ENCODE measurements around the gene SLC23A2.
"Not testable (repeated sequence)": the region's sequence is repeated elsewhere in the genome, so short reads cannot be mapped to it uniquely, and the experiment has no call there.

Gene SLC23A2

DNA sequence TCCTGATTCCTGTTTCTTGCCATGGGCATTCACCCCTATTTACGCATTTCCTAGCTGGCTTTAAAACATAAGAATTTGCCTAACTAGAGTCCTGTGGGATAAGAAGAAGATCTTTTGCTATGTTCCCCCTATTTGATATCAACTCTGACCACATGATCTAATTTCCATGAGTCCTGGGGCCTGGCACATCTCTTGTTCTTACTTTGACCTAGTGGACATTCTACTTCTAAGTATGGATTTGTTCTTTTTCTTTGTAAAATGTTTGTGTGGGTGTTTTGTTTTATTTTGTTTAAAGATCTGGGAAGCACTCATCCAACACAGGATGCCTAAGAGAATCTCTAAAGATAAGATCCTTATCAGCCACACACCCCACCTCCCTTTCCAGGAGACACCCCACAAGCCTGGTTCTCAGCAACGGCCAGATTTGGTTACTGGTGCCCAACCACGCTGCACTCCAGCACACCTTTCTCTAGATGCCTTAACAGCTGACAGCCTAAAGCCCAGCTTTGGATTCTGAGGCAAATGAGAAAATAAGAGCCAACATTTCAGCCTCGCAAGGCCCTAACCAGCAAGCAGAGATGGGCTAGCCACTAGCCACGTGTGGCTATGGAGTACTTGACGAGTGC is 74.7 kb downstream of the SLC23A2 start:
- Histone ChIP-seq H3K9ac (ENCODE audit: insufficient read length, low read depth) (no peak overlapping the region), H3K4me1 (ENCODE audit: insufficient read depth, insufficient read length) (no peaks in the 10 kb centered on the region), H3K27me3 (ENCODE audit: insufficient read depth, insufficient read length) (no peaks in the 10 kb centered on the region), H3K9me3 (ENCODE audit: insufficient read depth, low read length) (no peaks in the 10 kb centered on the region), H3K36me3 (ENCODE audit: insufficient read depth, insufficient read length, low read length) (no peaks in the 10 kb centered on the region), H3K4me3 (ENCODE audit: insufficient read length, low read depth) (no peak overlapping the region)
- TF ChIP-seq YY1 (IDR thresholded peaks at IDR 0.05; ENCODE audit: insufficient read depth, insufficient read length) (no peak), ZNF274 (IDR thresholded peaks at IDR 0.05; ENCODE audit: low read depth, low read length) (no peak), SUZ12 (IDR thresholded peaks at IDR 0.05; ENCODE audit: extremely low read depth, insufficient read depth, insufficient read length) (no peak)
- DNase-seq (ENCODE audit: low read depth, low spot score): no peak

DNA sequence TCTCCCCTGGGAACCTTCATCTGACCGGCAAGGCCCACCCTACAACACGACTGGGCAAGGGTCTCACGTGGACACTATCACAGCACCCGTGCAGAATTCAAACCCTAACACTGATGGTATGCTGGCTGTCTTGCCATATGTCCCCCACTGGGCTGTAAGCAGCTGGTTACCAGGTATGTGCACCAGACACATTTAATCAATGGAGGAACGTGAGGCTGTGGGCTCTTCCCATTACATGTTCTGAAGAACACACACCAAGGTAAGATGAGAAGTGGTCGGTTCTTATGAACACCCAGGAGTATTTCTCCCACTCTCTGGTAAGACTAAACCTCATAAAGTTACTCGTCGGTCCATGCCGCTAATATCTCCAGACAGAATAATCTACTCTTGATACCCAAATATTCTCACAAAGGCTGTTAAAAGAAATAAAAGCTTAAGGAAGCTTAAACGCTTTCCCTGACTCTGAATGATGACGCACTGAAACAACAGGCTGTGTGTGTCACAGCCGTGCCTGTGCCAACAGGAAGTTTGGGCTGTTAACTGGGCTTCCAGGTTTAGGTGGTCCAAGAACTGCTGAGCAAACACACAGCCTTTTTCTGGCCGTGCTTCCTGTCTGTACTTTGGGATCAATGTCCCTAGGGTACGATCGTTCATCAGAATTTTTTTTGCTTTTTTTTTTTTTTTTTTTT is 75.3 kb downstream of the SLC23A2 start:
- H3K4me3 ChIP-seq (ENCODE audit: insufficient read length, low read depth): no peak overlapping the region
- H3K27me3 ChIP-seq (ENCODE audit: insufficient read depth, insufficient read length): no peaks in the 10 kb centered on the region
- no peak for DNase-seq (ENCODE audit: low read depth, low spot score)
- no peaks in the 10 kb centered on the region for H3K9me3 ChIP-seq (ENCODE audit: insufficient read depth, low read length)
- H3K4me1 ChIP-seq (ENCODE audit: insufficient read depth, insufficient read length): no peaks in the 10 kb centered on the region
- no peak for TF ChIP-seq YY1 (IDR thresholded peaks at IDR 0.05; ENCODE audit: insufficient read depth, insufficient read length)
- TF ChIP-seq ZNF274 (IDR thresholded peaks at IDR 0.05; ENCODE audit: low read depth, low read length): no peak
- TF ChIP-seq SUZ12 (IDR thresholded peaks at IDR 0.05; ENCODE audit: extremely low read depth, insufficient read depth, insufficient read length): no peak
- no peaks in the 10 kb centered on the region for H3K36me3 ChIP-seq (ENCODE audit: insufficient read depth, insufficient read length, low read length)
- no peak overlapping the region for H3K9ac ChIP-seq (ENCODE audit: insufficient read length, low read depth)

DNA sequence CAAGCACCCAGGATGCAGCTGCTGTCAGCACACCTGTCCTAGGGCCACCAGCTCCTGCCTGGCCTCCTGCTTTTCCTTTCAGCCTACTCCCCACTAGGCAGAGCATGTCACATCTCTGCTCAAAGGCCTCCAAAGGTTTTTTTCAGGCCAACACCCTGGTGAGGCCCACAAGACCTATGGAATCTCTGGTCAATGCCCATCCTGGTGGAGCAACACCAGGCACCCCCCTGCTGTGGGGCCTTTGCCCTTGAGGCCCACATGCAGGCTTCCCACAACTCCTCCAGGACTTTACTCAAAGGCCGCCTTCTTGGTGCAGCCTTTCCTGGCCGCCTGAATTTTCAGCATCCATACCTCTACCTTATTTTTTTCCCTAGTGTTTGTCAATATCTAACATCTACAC is 76.9 kb downstream of the SLC23A2 start:
- no peaks in the 10 kb centered on the region for H3K9me3 ChIP-seq (ENCODE audit: insufficient read depth, low read length)
- H3K4me1 ChIP-seq (ENCODE audit: insufficient read depth, insufficient read length): no peaks in the 10 kb centered on the region
- H3K9ac ChIP-seq (ENCODE audit: insufficient read length, low read depth): no peak overlapping the region
- H3K27me3 ChIP-seq (ENCODE audit: insufficient read depth, insufficient read length): no peaks in the 10 kb centered on the region
- TF ChIP-seq SUZ12 (IDR thresholded peaks at IDR 0.05; ENCODE audit: extremely low read depth, insufficient read depth, insufficient read length): no peak
- no peak for TF ChIP-seq YY1 (IDR thresholded peaks at IDR 0.05; ENCODE audit: insufficient read depth, insufficient read length)
- TF ChIP-seq ZNF274 (IDR thresholded peaks at IDR 0.05; ENCODE audit: low read depth, low read length): no peak
- H3K36me3 ChIP-seq (ENCODE audit: insufficient read depth, insufficient read length, low read length): no peaks in the 10 kb centered on the region
- DNase-seq (ENCODE audit: low read depth, low spot score): no peak
- H3K4me3 ChIP-seq (ENCODE audit: insufficient read length, low read depth): no peak overlapping the region

DNA sequence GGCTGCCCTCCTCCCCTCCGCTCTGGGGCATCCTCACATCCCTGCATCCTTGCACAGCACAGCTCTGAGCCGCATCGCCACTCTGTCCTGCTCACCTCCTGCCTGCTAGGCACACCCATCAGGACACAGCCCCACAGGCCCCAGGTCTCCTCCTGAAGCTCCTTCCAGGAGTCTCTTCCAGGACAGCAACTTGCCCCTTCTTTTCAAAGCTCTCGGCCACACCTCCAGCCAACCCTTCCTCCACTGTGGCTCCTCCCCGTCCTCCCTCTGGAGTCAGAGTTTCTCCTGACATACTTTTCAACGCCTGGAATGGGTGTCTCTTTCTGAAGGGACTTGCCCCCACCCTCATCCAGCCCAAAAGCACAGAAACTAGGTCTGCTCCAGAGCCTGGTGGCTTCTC is 77.3 kb downstream of the SLC23A2 start:
- no peak for TF ChIP-seq ZNF274 (IDR thresholded peaks at IDR 0.05; ENCODE audit: low read depth, low read length)
- no peak for TF ChIP-seq YY1 (IDR thresholded peaks at IDR 0.05; ENCODE audit: insufficient read depth, insufficient read length)
- TF ChIP-seq SUZ12 (IDR thresholded peaks at IDR 0.05; ENCODE audit: extremely low read depth, insufficient read depth, insufficient read length): no peak
- Histone ChIP-seq H3K36me3 (ENCODE audit: insufficient read depth, insufficient read length, low read length) (no peaks in the 10 kb centered on the region), H3K27me3 (ENCODE audit: insufficient read depth, insufficient read length) (no peaks in the 10 kb centered on the region), H3K9me3 (ENCODE audit: insufficient read depth, low read length) (no peaks in the 10 kb centered on the region), H3K4me3 (ENCODE audit: insufficient read length, low read depth) (no peak overlapping the region), H3K4me1 (ENCODE audit: insufficient read depth, insufficient read length) (no peaks in the 10 kb centered on the region), H3K9ac (ENCODE audit: insufficient read length, low read depth) (no peak overlapping the region)
- no peak for DNase-seq (ENCODE audit: low read depth, low spot score)

DNA sequence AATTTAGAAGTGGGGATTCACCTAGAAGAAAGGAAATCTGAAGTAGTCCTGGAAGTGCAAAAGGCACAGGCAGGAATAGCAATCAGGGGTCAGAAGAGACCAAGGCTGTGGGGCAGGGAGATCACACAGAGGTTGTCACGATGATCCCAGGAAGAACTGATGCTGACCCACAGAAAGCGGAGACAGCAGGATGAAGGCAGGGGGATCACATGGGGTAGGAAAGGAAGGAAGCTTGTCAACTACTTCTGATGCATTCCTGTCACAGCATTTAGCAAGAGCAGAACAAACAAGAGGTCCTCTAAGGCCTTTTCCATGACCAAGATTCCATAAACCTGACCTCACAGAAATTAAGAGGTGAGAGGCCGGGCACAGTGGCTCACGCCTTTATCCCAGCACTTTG is 79.1 kb downstream of the SLC23A2 start:
- Histone ChIP-seq H3K4me3 (ENCODE audit: insufficient read length, low read depth) (no peak overlapping the region), H3K27me3 (ENCODE audit: insufficient read depth, insufficient read length) (no peaks in the 10 kb centered on the region), H3K9me3 (ENCODE audit: insufficient read depth, low read length) (no peaks in the 10 kb centered on the region), H3K9ac (ENCODE audit: insufficient read length, low read depth) (no peak overlapping the region), H3K4me1 (ENCODE audit: insufficient read depth, insufficient read length) (no peaks in the 10 kb centered on the region), H3K36me3 (ENCODE audit: insufficient read depth, insufficient read length, low read length) (no peaks in the 10 kb centered on the region)
- DNase-seq (ENCODE audit: low read depth, low spot score): no peak
- TF ChIP-seq SUZ12 (IDR thresholded peaks at IDR 0.05; ENCODE audit: extremely low read depth, insufficient read depth, insufficient read length) (no peak), ZNF274 (IDR thresholded peaks at IDR 0.05; ENCODE audit: low read depth, low read length) (no peak), YY1 (IDR thresholded peaks at IDR 0.05; ENCODE audit: insufficient read depth, insufficient read length) (no peak)

DNA sequence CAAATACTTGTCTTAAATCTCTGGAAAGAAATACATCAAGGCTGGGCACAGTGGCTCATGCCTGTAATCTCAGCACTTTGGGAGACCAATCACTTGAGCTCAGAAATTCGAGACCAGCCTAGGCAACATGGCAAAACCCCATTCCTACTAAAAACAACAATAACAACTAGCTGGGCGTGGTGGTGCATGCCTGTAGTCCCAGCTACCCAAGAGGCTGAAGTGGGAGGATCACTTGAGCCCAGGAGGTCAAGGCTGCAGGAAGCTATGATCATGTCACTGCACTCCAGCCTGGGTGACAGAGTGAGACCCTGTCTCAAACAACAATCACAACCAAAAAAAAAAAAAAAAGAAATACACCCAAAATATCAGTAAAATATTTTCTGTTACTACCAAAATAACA is 80.0 kb downstream of the SLC23A2 start:
- H3K27me3 ChIP-seq (ENCODE audit: insufficient read depth, insufficient read length); H3K4me1 ChIP-seq (ENCODE audit: insufficient read depth, insufficient read length); H3K4me3 ChIP-seq (ENCODE audit: insufficient read length, low read depth); H3K36me3 ChIP-seq (ENCODE audit: insufficient read depth, insufficient read length, low read length); DNase-seq (ENCODE audit: low read depth, low spot score); H3K9ac ChIP-seq (ENCODE audit: insufficient read length, low read depth); H3K9me3 ChIP-seq (ENCODE audit: insufficient read depth, low read length): not testable (repeated sequence)

DNA sequence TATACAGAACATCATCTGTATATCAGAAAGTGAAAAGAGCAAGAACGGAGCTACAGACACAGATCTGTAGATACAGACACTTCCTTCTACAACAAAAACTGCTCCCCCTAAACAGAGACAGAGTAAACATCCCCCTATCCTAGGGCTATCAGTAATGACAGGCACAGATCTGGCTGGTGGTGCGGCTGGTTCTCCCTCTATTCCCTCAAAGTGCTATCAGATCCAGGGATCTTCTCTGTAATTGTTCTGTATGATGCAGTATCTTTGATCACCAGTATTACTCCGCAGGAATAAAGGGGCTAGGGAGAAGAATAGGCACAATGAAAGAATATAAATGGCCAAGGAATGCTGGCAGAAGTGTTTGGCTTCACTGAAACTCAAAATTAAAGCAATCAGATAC is 80.7 kb downstream of the SLC23A2 start:
- TF ChIP-seq YY1 (IDR thresholded peaks at IDR 0.05; ENCODE audit: insufficient read depth, insufficient read length) (no peak), ZNF274 (IDR thresholded peaks at IDR 0.05; ENCODE audit: low read depth, low read length) (no peak), SUZ12 (IDR thresholded peaks at IDR 0.05; ENCODE audit: extremely low read depth, insufficient read depth, insufficient read length) (no peak)
- no peak overlapping the region for H3K9ac ChIP-seq (ENCODE audit: insufficient read length, low read depth)
- no peaks in the 10 kb centered on the region for H3K27me3 ChIP-seq (ENCODE audit: insufficient read depth, insufficient read length)
- no peaks in the 10 kb centered on the region for H3K36me3 ChIP-seq (ENCODE audit: insufficient read depth, insufficient read length, low read length)
- no peak overlapping the region for H3K4me3 ChIP-seq (ENCODE audit: insufficient read length, low read depth)
- no peaks in the 10 kb centered on the region for H3K9me3 ChIP-seq (ENCODE audit: insufficient read depth, low read length)
- H3K4me1 ChIP-seq (ENCODE audit: insufficient read depth, insufficient read length): no peaks in the 10 kb centered on the region
- no peak for DNase-seq (ENCODE audit: low read depth, low spot score)

All from NT2/D1 (cell line).